ENCODE results near the gene LELP1.

GRCh38 chr1:153168686-153169085 lies 34.5 kb upstream of the LELP1 start:
- TF ChIP-seq, protein P1, sequence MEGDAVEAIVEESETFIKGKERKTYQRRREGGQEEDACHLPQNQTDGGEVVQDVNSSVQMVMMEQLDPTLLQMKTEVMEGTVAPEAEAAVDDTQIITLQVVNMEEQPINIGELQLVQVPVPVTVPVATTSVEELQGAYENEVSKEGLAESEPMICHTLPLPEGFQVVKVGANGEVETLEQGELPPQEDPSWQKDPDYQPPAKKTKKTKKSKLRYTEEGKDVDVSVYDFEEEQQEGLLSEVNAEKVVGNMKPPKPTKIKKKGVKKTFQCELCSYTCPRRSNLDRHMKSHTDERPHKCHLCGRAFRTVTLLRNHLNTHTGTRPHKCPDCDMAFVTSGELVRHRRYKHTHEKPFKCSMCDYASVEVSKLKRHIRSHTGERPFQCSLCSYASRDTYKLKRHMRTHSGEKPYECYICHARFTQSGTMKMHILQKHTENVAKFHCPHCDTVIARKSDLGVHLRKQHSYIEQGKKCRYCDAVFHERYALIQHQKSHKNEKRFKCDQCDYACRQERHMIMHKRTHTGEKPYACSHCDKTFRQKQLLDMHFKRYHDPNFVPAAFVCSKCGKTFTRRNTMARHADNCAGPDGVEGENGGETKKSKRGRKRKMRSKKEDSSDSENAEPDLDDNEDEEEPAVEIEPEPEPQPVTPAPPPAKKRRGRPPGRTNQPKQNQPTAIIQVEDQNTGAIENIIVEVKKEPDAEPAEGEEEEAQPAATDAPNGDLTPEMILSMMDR (IDR thresholded peaks at IDR 0.05; ENCODE audit: low read depth, low read length, poor library complexity, severe bottlenecking), result no peak
- TF ChIP-seq EZH2phosphoT487 (IDR thresholded peaks at IDR 0.05; ENCODE audit: borderline replicate concordance, low read length), result no peak

Measured in DOHH2 (cell line).